GM12872 (cell line): ENCODE results near the gene MAPK10.

ENCODE experiments used
- TF ChIP-seq, protein P1 (sequence below): IDR thresholded peaks from 3 replicates; pipeline ENCODE4 v1.5.1; 2011; ENCODE audit warnings: low read depth, mild to moderate bottlenecking, low read length, moderate library complexity; ENCODE audit not compliant: insufficient read depth

The MAPK10 gene

DNA sequence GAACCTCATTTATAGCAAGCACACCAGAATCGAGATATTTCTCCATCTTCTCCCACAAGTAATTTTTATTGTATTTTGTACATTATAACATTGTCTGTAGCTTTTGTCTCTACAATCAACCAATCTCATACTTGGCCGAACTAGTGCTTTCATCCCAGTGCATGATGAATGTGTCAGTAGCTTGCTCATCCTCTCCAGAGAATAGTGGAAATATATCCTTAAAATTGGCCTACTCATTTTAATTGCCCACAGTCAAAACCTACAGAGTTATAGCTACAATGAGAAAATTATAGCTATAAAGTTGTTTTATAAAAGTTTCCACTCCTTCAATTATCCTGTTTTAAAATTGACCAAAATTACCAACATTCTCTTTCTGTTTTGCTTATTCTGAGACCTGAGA lies 103.8 kb downstream of the MAPK10 start:
- TF ChIP-seq, protein P1, sequence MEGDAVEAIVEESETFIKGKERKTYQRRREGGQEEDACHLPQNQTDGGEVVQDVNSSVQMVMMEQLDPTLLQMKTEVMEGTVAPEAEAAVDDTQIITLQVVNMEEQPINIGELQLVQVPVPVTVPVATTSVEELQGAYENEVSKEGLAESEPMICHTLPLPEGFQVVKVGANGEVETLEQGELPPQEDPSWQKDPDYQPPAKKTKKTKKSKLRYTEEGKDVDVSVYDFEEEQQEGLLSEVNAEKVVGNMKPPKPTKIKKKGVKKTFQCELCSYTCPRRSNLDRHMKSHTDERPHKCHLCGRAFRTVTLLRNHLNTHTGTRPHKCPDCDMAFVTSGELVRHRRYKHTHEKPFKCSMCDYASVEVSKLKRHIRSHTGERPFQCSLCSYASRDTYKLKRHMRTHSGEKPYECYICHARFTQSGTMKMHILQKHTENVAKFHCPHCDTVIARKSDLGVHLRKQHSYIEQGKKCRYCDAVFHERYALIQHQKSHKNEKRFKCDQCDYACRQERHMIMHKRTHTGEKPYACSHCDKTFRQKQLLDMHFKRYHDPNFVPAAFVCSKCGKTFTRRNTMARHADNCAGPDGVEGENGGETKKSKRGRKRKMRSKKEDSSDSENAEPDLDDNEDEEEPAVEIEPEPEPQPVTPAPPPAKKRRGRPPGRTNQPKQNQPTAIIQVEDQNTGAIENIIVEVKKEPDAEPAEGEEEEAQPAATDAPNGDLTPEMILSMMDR, result no peak

DNA sequence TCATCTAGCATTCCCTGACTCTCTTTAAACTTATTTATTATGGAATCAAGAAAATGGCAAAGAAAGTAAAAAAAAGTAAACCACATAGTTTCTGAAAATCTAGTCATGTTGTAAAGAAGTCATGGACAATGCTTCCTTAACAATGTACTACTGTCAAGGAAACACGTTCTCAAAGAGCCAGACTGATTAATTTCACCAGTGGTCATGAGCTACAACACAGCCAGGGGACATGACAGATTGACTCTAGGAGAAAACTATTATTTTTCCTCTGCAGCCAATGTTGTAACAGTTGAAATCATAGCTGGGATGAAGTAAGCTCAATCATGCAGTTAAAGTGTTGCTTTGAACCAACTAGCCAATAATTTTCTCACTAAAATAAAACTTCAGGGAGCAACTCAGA lies 109.2 kb downstream of the MAPK10 start:
- TF ChIP-seq, protein P1, result no peak

DNA sequence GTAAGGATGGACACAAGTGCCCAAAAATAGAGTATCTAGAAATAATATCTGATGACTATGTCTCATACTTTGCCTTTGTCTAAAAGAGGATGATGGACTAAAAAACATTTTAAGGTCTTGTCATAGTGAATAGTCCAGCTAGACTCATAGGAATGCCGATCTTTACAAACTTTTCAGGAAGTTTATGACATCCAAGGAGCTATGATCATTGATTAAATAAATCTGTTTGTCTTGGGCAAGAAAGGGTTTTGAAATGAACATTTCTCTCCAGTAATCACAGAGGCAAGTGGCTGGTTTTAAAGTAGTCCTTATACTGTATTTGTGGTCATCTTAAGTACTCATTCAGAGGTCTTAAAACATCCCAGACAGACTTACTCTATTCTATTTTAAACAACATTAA lies 109.8 kb downstream of the MAPK10 start:
- TF ChIP-seq, protein P1, result no peak

DNA sequence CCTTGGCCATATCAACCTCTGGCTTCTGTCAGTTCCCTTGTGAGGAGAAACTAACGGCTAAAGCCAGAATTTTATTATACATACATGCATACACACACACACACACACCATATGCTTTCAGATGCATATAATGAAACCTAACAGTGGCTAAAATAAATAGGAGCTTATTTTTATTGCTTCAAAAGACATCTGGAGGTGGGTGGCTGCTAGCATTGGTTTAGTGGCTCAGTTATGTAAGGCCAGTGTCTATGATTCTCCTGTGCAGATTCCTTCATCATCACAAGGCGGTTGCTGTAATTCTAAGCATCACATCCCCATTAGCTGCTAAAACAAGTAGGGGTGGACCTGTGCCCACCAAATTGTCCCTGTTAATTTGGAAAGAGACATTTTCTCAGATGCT lies 110.8 kb downstream of the MAPK10 start:
- TF ChIP-seq, protein P1, result no peak

DNA sequence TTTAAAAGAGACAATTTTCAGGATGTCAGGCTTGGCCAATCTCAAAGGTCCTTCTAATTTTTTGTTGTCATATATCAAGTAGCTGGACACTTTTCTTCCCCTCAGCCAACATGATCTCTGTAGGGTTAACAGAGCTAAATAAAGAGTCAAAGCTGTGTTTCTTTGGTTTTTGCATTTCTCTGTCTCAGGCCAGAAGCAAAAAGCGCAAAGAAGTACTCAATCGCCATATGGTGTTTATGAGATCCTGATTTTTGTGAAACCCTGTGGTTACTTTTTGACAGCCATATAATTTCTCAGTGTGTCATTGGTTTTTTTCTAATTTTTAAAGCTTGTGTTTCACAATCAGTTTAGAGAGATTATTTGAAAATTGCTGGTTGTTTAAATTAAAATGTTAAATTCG lies 111.9 kb downstream of the MAPK10 start:
- TF ChIP-seq, protein P1, result no peak

DNA sequence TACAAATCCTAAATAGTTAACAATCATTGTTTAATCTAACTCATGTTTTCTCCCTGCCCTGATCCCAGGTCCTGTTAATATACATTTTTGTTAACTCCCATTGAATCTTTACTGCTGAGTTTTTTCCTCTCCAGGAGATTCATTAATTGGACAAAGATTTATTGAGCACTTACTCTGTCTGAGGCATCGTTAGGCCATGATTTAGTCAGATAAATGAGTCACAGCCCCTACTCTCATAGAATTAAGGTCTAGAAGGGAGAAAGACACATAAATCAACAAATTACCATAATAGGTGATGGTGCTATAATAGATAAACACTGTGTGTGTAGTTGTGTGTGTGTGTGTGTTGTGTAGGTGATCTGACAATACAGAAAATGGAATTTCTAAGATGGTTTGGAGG lies 112.5 kb downstream of the MAPK10 start:
- TF ChIP-seq, protein P1, result no peak

DNA sequence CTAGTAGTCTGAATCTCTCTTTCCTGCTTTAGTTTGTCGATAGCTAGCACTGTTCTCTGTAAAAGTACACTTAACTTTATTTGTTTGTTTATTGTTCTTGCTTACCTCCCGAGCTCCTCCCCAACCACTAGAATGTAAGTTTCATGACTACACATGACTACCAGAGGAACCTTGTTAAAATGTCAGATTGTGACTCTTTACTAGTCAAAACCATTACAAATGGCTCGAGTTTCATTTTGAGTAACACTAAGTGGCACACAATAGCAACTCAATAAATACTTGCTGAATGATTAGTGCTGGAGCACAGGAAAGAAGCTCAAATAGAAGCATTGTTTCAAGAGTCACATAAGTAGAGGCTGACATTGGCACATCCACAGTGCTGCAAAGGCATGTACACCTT lies 116.1 kb downstream of the MAPK10 start:
- TF ChIP-seq, protein P1, result no peak

DNA sequence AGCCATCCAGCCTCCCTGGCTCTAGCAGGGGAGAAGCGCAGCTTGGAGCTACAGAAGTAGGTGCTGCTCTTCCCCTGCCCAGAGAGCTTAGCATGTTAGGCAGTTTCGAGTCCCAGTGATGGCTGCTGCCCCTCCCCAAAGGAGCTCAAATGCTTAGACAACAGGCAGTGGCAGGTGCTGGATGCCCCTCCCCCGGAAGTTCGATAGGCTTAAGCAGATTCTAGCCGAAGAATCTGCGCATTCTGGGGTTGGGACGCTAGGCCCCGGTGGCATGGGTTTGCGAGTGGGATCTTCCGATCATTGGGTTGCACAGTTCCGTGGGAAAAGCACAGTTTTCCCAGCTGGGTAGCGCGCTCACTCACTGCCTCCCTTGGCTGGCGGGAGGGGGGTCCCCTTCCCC lies 117.2 kb downstream of the MAPK10 start:
- TF ChIP-seq, protein P1, result no peak
